Coronary artery (tissue), 2 donors: ENCODE measurements around the gene DHRSX.
"Not testable (repeated sequence)": the region's sequence is repeated elsewhere in the genome, so short reads cannot be mapped to it uniquely, and the experiment has no call there.

Experiments used
- DNase-seq: peaks from one replicate; pipeline ENCODE4 v3.0.0-alpha.2; 2017; ENCODE audit warnings: low spot score
- H3K27ac ChIP-seq, 2 donors: fragments of 200-600 bp; sonication (generic); one replicate each; pipeline ENCODE4 v1.5.1; 2016 to 2019
- H3K4me3 ChIP-seq: fragments of 200-600 bp; sonication (generic); 2 replicates; pipeline ENCODE4 v1.5.1; 2016; ENCODE audit warnings: mild to moderate bottlenecking, moderate library complexity
- CTCF ChIP-seq: fragments of 200-600 bp; sonication (generic); IDR thresholded peaks from one replicate; pipeline ENCODE4 v1.5.1; 2019; ENCODE audit warnings: antibody characterized with exemption

DHRSX gene

DNA sequence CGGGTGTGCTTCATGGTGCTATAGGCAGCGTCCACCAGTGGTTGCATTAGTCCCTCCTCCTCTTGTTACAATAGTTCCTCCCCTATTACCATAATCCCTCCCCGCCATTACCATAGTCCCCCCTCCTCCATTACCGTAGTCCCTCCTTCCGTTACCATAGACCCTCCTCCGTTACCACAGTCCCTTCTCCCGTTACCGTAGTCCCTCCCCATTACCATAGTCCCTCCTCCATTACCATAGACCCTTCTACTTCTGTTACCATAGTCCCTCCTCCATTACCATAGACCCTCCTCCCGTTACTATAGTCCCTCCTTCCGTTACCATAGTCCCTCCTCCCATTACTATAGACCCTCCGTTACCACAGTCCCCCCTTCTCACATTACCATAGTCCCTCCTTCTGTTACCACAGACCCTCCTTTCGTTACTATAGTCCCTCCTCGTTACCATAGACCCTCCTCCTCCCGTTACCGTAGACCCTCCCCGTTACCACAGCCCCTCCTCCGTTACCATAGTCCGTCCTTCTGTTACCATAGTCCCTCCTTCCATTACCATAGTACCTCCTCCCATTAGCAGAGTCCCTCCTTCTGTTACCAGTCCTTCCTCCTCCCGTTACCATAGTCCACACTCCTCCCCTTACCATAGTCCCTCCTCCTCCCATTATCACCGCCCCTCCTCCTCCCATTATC is 129.6 kb downstream of the DHRSX start:
- DNase-seq = no peak
- Histone ChIP-seq H3K27ac (no peak overlapping the region), H3K4me3 (no peak overlapping the region)
- TF ChIP-seq CTCF = no peak

DNA sequence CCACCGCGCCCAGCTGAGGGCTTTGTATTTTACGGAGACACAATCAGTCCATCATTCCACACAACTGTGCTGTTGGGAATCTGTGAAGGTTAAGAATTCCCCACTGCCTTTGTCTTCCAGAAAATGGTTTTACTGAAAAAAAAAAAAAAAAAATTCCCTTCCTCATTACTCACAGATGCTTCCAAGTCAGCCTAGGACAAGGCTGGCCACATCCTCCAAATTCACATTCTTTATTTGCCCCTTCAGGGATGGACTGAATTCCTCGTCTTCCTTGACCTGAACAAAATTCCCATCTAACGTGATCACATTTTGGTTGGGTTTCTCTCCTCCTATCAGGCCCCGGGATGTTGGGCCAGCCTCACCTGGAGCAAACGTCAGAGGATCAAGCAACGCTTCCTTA is 130.3 kb downstream of the DHRSX start:
- Histone ChIP-seq H3K27ac (no peak overlapping the region), H3K4me3 (no peak overlapping the region)
- no peak for TF ChIP-seq CTCF
- no peak for DNase-seq

DNA sequence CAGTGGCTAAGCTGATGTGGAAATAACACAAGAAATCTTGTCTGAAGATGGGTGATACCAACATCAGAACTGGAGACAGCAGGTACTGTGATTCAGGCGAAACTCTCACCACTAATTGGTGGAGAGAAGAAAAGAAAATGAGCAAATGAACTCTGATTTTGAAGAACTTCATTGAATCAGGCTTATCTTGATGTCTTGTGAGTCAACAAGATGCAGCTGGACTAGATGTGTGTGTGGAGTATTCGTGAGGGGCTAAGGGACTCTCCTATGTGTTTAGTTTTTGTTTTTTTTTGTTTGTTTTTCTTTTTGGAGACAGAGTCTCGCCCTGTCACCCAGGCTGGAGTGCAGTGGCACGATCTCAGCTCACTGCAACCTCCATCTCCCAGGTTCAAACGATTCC is 131.6 kb downstream of the DHRSX start:
- no peak overlapping the region for H3K27ac ChIP-seq
- no peak for DNase-seq
- H3K4me3 ChIP-seq = no peak overlapping the region
- TF ChIP-seq CTCF = no peak

DNA sequence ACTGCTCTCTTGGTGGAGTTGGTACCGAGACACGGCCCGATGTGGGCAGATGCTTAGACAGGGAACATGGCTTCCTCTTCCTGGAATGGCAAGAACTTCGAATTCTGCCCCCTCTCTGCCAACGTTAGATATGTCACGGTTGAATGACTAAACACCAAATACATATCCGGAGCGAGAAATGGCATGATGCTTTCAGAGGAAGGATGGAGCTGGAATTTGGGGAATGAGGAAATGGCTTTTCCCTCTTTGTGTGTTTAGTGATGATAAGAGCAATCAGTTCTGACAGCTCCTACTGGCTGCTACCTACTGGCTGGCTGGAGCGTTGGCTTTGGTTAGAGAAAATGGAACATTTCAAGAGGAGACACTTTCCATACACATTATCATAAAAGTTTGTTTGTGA is 140.0 kb downstream of the DHRSX start:
- no peak overlapping the region for H3K4me3 ChIP-seq
- H3K27ac ChIP-seq = no peak overlapping the region
- no peak for TF ChIP-seq CTCF
- DNase-seq = no peak

DNA sequence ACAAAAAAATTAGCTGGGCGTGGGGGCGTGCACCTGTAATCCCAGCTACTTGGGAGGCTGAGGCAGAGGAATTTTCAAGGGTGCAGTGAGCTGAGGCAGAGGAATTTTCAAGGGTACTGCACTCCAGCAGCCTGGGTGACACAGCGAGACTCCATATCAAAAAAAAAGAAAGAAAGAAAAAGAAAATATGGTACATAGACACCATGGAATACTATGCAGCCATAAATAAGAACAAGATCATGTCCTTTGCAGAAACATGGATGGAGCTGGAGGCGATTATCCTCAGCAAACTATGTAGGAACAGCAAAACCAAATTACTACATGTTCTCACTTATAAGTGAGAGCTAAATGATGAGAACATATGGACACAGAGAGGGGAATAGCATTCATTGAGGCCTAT is 141.3 kb downstream of the DHRSX start:
- DNase-seq, H3K27ac ChIP-seq, H3K4me3 ChIP-seq: not testable (repeated sequence)

DNA sequence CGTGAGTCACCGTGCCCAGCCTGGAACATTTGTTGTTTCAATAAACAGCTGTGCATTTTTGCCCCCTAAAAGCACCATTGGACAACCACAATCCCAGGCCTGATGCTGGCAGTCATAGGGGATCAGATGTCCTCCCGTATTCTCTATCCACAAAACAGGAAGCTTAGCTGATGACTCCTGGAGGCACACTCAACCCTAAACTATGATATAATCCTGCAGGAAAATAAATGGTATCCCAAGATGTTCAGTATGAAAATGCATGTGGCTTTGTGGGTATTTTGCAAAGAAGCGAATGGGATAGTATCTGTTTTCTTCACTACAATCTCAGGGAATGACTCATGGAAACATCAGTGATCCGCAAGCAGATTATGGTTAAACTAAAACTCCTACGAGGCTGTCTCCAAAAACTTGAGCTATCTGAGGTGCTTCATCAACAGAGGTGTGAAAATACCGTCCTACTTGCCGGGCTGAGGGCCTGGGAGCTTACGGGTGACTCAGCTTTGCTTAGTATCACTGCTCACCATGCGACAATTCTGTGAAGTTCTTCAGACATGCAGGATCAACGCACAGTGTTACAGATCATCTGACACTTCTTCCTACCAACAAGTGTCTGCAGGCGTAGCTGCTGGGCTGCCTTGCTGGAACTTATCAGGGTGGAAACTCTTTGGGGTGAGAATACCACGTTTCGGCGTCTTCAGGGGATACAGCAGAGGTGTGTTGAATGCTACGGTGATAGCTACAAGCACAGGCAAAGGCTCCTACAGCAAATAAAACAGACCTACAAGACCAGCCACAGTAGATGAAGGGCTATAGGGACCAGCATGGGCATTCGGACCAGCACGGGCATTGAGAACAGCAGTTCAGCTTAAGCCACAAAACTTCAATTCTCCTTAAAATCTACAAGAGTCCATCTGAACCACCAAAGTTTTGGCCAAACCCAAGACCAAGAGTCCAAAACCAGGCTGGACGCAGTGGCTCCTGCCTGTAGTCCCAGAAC is 148.5 kb downstream of the DHRSX start:
- no peak for DNase-seq
- Histone ChIP-seq H3K27ac (no peak overlapping the region), H3K4me3 (no peak overlapping the region)
- no peak for TF ChIP-seq CTCF

DNA sequence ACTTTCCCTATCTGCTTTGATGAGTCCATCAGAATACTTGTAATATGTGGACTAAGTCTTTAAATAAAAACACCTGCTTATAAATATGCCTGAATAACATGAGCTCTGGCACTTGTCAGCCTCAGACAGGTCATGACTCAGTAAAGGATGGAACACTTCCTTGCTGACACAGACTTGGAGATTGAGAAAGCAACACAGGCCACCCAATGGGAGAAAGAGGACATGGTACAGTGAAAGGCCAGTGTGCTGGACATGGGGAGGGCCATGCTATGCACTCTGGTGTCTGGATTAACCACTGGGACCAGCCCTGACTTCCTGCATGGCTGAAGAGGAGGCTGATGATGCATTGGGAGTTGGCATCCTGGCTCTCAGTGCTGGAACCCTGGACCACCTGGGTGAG is 149.5 kb downstream of the DHRSX start:
- Histone ChIP-seq H3K27ac (no peak overlapping the region), H3K4me3 (no peak overlapping the region)
- no peak for DNase-seq
- no peak for TF ChIP-seq CTCF

GRCh38 chrX:2350703-2351102 is 150.1 kb downstream of the DHRSX start:
- H3K27ac ChIP-seq, H3K4me3 ChIP-seq, DNase-seq: not testable (repeated sequence)

- not testable (repeated sequence) for H3K4me3 ChIP-seq, DNase-seq, H3K27ac ChIP-seq
Observed at GRCh38 chrX:2350036-2350435, 150.7 kb downstream of the DHRSX start.
